Transverse colon (tissue), 1 donor: ENCODE data around the gene CD226.

Experiments used
- EP300 ChIP-seq: sonication (generic); formaldehyde crosslinking; IDR thresholded peaks from one replicate; pipeline ENCODE4 v1.6.1; 2017; ENCODE audit warnings: antibody characterized with exemption, low read depth
- POLR2A ChIP-seq: fragments of 450-650 bp; IDR thresholded peaks from one replicate; pipeline ENCODE4 v1.6.1; 2016; ENCODE audit warnings: antibody characterized with exemption, mild to moderate bottlenecking, moderate library complexity

DNA sequence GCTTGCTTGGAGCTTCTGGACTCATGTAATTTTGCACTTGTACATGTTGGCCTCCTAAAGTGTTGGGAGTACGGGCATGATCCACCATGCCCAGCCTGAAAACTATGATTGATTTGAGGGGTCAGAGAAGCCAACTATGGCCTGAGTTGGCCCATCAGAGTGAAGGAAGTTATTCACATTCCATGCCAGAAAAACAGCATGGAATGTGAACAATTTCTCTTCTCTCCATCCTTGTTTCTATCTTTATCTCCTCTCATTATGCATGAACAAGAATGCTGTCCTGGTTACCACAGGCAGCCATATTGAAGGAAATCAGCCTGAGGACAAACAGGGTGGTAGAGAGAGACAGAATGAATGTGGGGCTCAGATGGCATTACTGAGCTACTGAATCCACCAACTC lies 3.5 kb upstream of the CD226 start:
- TF ChIP-seq POLR2A (no peak), EP300 (no peak)
